ENCODE measurements around the gene FBXO36. TPM values are rescaled to one million over a fixed set of nuclear protein-coding genes. Genes with fewer than 3 reads are reported as not detected.

The FBXO36 gene
- total and polyA plus RNA-seq, 2 donors (not counting 3 experiments of a cell fraction or from before 2014, with no cell fraction given) = 0.53 to 1.2 TPM

GRCh38 chr2:229993236-229993635 is 70.9 kb downstream of the FBXO36 start:
- Histone ChIP-seq H3K9me1 (replicated peaks; ENCODE audit: control insufficient read depth, extremely low read depth, insufficient read depth, low read length) (no peaks in the 10 kb centered on the region), H3K9me3 (replicated peaks; ENCODE audit: control insufficient read depth, insufficient read depth, low read length) (no peaks in the 10 kb centered on the region), H2AFZ (ENCODE audit: low read depth, low read length) (no peak overlapping the region), H3K4me1 (ENCODE audit: control insufficient read depth, extremely low read depth, insufficient read depth, low read length) (no peaks in the 10 kb centered on the region), H3K27ac (ENCODE audit: insufficient read depth, low read depth, low read length) (no peak overlapping the region), H3K4me2 (ENCODE audit: insufficient read depth, low read length) (no peak overlapping the region), H3K79me2 (ENCODE audit: control insufficient read depth, insufficient read depth, low read length) (no peaks in the 10 kb centered on the region), H3K4me3 (replicated peaks in 1 of 3; ENCODE audit: insufficient read depth in 1 of 3, low read depth in 1 of 3, low read length in 3 of 3) (no peak overlapping the region), H4K20me1 (replicated peaks; ENCODE audit: control insufficient read depth, extremely low read depth, insufficient read depth, low read length) (no peaks in the 10 kb centered on the region), H3K27me3 (ENCODE audit: control insufficient read depth in 2 of 2, insufficient read depth in 2 of 2, low read length in 2 of 2) (no peaks in the 10 kb centered on the region), H3K9ac (replicated peaks; ENCODE audit: extremely low read depth, insufficient read depth, low read length) (no peak overlapping the region), H3K36me3 (ENCODE audit: control insufficient read depth in 2 of 2, extremely low read depth in 1 of 2, insufficient read depth in 2 of 2, low read length in 2 of 2) (no peaks in the 10 kb centered on the region)
- no peak for DNase-seq (ENCODE audit: low read depth, low spot score)
- dilution Hi-C loops (cut with MboI; ENCODE audit: extremely low pct_ligation_motif_present, low sequenced_read_pairs) (no loop called here), intact Hi-C loops (cut with micrococcal nuclease) (no loop called here)
- no TSS peak for BruUV-seq (replicated peaks)
- POLR2A ChIA-PET = no interaction called here
- no peak for FAIRE-seq
- CTCF ChIA-PET = no interaction called here
- no peak for TF ChIP-seq GATA2 (IDR thresholded peaks at IDR 0.05; ENCODE audit: insufficient read depth, insufficient read length, low read depth, low read length)
- TF ChIP-seq MYC (IDR thresholded peaks at IDR 0.05; ENCODE audit: low read depth, low read length) = no peak
- TF ChIP-seq CTCF (IDR thresholded peaks at IDR 0.05; ENCODE audit: extremely low read depth in 1 of 2, insufficient read depth in 1 of 2, low read depth in 1 of 2, low read length in 2 of 2) = no peak
- no peak for TF ChIP-seq FOS (IDR thresholded peaks at IDR 0.05; ENCODE audit: borderline replicate concordance, insufficient read depth, low read length)
- TF ChIP-seq MAX (IDR thresholded peaks at IDR 0.05; ENCODE audit: insufficient read depth, insufficient read length) = no peak
- no peak for TF ChIP-seq POLR2A (IDR thresholded peaks at IDR 0.05; ENCODE audit: low read depth, low read length)
- TF ChIP-seq POLR2AphosphoS5 (IDR thresholded peaks at IDR 0.05; ENCODE audit: insufficient read depth, low read depth, low read length) = no peak
